Esophagus squamous epithelium (tissue), 4 donors: ENCODE measurements around the gene KRT15.

Experiments used
- POLR2A ChIP-seq, 4 donors: fragments of 450-650 bp; IDR thresholded peaks; one replicate each; pipeline ENCODE4 v1.6.1; 2017; ENCODE audit warnings: antibody characterized with exemption in 4 of 4, mild to moderate bottlenecking in 4 of 4, moderate library complexity in 3 of 4
- TF ChIP-seq, protein P1 (sequence below), 6 experiments: fragments of 450-650 bp in 4 of 6; fragments of 200-600 bp in 2 of 6; sonication (generic) in 2 of 6; IDR thresholded peaks; one replicate each; pipeline ENCODE4 v1.5.1; 2016 to 2019; ENCODE audit warnings: antibody characterized with exemption in 6 of 6, mild to moderate bottlenecking in 4 of 6, moderate library complexity in 4 of 6

DNA sequence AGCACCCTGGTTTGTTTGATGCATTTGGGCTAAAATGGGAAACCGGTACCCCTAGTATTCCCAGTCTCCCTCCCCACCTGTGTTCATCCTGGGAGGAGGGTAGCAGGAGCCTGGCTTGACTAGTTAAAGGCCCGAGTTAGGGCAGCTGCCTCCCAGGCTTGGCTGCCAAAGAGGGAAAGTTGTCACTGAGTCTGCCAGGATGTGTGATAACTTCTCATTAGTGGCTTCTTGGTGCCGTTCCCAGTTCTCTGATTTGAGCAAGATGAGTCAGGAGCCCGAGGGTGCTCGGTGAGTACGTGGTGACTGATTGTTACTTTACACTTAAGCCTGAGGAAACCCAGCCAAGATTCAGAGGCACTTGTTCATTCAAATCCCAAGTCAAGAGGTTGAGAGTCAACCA, 54.0 kb downstream of the KRT15 start:
- TF ChIP-seq, protein P1, sequence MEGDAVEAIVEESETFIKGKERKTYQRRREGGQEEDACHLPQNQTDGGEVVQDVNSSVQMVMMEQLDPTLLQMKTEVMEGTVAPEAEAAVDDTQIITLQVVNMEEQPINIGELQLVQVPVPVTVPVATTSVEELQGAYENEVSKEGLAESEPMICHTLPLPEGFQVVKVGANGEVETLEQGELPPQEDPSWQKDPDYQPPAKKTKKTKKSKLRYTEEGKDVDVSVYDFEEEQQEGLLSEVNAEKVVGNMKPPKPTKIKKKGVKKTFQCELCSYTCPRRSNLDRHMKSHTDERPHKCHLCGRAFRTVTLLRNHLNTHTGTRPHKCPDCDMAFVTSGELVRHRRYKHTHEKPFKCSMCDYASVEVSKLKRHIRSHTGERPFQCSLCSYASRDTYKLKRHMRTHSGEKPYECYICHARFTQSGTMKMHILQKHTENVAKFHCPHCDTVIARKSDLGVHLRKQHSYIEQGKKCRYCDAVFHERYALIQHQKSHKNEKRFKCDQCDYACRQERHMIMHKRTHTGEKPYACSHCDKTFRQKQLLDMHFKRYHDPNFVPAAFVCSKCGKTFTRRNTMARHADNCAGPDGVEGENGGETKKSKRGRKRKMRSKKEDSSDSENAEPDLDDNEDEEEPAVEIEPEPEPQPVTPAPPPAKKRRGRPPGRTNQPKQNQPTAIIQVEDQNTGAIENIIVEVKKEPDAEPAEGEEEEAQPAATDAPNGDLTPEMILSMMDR (IDR thresholded peaks at IDR 0.05) = no peak
- TF ChIP-seq POLR2A (IDR thresholded peaks at IDR 0.05) = no peak
